ENCODE results near the gene SERPINC1. TPM values are rescaled to one million over a fixed set of nuclear protein-coding genes. Genes with fewer than 3 reads are reported as not detected.

The SERPINC1 gene
- polyA plus RNA-seq, 1 donor (not counting 4 experiments of a cell fraction or from before 2014, with no cell fraction given), result 0.14 TPM

DNA sequence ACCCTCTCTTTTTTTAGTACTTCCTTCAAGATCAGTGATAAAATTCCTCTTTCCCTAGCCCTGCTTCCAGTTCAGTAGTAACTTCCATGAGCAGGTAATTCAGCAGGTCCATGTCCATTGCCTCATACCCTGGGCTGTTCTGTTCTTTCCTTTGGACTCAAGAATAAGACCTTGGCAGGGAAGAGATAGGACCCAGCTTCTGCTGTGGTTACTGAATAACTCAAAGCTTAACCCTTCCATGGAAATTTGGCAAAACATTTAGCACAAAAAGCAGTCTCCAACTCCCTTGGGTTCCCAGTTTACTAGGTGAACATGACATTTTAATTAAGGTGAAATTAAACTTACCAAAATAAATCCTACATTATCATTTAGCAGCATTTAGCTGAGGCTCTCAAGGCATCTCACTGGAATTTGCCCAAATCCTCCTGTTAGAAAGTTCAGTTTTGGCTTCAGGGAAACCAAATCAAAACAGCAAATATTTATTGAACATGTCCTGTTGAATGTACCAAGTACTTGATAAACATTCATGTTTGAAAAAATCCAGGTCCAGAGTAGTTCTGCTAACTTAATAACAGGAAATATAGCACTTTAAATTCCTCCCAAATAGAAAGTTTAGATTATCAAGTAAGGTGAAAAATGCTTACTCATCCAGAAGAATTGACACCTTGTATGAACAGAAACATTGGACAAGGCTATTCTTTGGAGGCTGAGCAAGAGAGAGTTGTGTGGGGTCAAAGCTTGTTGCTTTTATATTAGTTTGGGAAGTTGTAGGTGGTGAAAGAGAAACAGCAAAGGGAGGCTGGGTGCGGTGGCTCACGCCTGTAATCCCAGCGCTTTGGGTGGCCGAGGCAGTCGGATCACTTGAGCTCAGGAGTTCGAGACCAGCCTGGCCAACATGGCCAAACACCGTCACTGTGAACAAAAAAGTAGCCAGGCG, 8.4 kb upstream of the SERPINC1 start:
- Histone ChIP-seq H3K36me3 (ENCODE audit: control insufficient read depth in 2 of 2, extremely low read depth in 1 of 2, insufficient read depth in 2 of 2, low read length in 2 of 2) (no peaks in the 10 kb centered on the region), H3K79me2 (ENCODE audit: control insufficient read depth, insufficient read depth, low read length) (no peaks in the 10 kb centered on the region), H3K9ac (ENCODE audit: control insufficient read depth, extremely low read depth, insufficient read depth, low read length) (no peak overlapping the region), H3K9me1 (ENCODE audit: control insufficient read depth, extremely low read depth, insufficient read depth, low read length) (no peaks in the 10 kb centered on the region), H3K4me2 (ENCODE audit: control insufficient read depth, extremely low read depth, insufficient read depth, low read depth, low read length) (no peak overlapping the region), H4K20me1 (ENCODE audit: control insufficient read depth, extremely low read depth, insufficient read depth, low read length) (no peaks in the 10 kb centered on the region), H3K27me3 (ENCODE audit: control insufficient read depth, extremely low read depth, insufficient read depth, low read length) (no peaks in the 10 kb centered on the region), H3K4me1 (ENCODE audit: control insufficient read depth, extremely low read depth, insufficient read depth, low read length) (no peaks in the 10 kb centered on the region), H2AFZ (ENCODE audit: control insufficient read depth, low read length) (no peak overlapping the region), H3K27ac (ENCODE audit: control insufficient read depth, insufficient read depth, low read length) (no peak overlapping the region), H3K4me3 (ENCODE audit: control insufficient read depth in 2 of 3, extremely low read depth in 1 of 3, insufficient read depth in 2 of 3, low read depth in 1 of 3, low read length in 3 of 3) (no peak overlapping the region), H3K9me3 (ENCODE audit: control insufficient read depth, low read depth, low read length) (no peaks in the 10 kb centered on the region)
- FAIRE-seq (no peak), DNase-seq (ENCODE audit: low read depth, low spot score) (no peak)
- no peak for TF ChIP-seq EZH2 (IDR thresholded peaks at IDR 0.05; ENCODE audit: low read length)
- TF ChIP-seq, protein P1, sequence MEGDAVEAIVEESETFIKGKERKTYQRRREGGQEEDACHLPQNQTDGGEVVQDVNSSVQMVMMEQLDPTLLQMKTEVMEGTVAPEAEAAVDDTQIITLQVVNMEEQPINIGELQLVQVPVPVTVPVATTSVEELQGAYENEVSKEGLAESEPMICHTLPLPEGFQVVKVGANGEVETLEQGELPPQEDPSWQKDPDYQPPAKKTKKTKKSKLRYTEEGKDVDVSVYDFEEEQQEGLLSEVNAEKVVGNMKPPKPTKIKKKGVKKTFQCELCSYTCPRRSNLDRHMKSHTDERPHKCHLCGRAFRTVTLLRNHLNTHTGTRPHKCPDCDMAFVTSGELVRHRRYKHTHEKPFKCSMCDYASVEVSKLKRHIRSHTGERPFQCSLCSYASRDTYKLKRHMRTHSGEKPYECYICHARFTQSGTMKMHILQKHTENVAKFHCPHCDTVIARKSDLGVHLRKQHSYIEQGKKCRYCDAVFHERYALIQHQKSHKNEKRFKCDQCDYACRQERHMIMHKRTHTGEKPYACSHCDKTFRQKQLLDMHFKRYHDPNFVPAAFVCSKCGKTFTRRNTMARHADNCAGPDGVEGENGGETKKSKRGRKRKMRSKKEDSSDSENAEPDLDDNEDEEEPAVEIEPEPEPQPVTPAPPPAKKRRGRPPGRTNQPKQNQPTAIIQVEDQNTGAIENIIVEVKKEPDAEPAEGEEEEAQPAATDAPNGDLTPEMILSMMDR (optimal IDR thresholded peaks at IDR 0.05 in 1 of 3, IDR thresholded peaks at IDR 0.05 in 1 of 3, conservative IDR thresholded peaks at IDR 0.05 in 1 of 3; ENCODE audit: extremely low read depth in 1 of 3, insufficient read depth in 2 of 3, low read length in 3 of 3), result no peak
- dilution Hi-C loops (cut with MboI; ENCODE audit: extremely low pct_ligation_motif_present, low sequenced_read_pairs), result no loop called here

- Histone ChIP-seq H3K4me1 (ENCODE audit: control insufficient read depth, extremely low read depth, insufficient read depth, low read length) (no peaks in the 10 kb centered on the region), H3K79me2 (ENCODE audit: control insufficient read depth, insufficient read depth, low read length) (no peaks in the 10 kb centered on the region), H4K20me1 (ENCODE audit: control insufficient read depth, extremely low read depth, insufficient read depth, low read length) (no peaks in the 10 kb centered on the region), H2AFZ (ENCODE audit: control insufficient read depth, low read length) (no peak overlapping the region), H3K9ac (ENCODE audit: control insufficient read depth, extremely low read depth, insufficient read depth, low read length) (no peak overlapping the region), H3K27ac (ENCODE audit: control insufficient read depth, insufficient read depth, low read length) (no peak overlapping the region), H3K9me3 (ENCODE audit: control insufficient read depth, low read depth, low read length) (no peaks in the 10 kb centered on the region), H3K4me2 (ENCODE audit: control insufficient read depth, extremely low read depth, insufficient read depth, low read depth, low read length) (no peak overlapping the region), H3K4me3 (ENCODE audit: control insufficient read depth in 2 of 3, extremely low read depth in 1 of 3, insufficient read depth in 2 of 3, low read depth in 1 of 3, low read length in 3 of 3) (no peak overlapping the region), H3K36me3 (ENCODE audit: control insufficient read depth in 2 of 2, extremely low read depth in 1 of 2, insufficient read depth in 2 of 2, low read length in 2 of 2) (no peaks in the 10 kb centered on the region), H3K9me1 (ENCODE audit: control insufficient read depth, extremely low read depth, insufficient read depth, low read length) (no peaks in the 10 kb centered on the region), H3K27me3 (ENCODE audit: control insufficient read depth, extremely low read depth, insufficient read depth, low read length) (no peaks in the 10 kb centered on the region)
- FAIRE-seq, result no peak
- dilution Hi-C loops (cut with MboI; ENCODE audit: extremely low pct_ligation_motif_present, low sequenced_read_pairs), result no loop called here
- DNase-seq (ENCODE audit: low read depth, low spot score), result no peak
- TF ChIP-seq, protein P1 (optimal IDR thresholded peaks at IDR 0.05 in 1 of 3, IDR thresholded peaks at IDR 0.05 in 1 of 3, conservative IDR thresholded peaks at IDR 0.05 in 1 of 3; ENCODE audit: extremely low read depth in 1 of 3, insufficient read depth in 2 of 3, low read length in 3 of 3), result no peak
- TF ChIP-seq EZH2 (IDR thresholded peaks at IDR 0.05; ENCODE audit: low read length), result no peak
These were observed 3.7 kb upstream of the SERPINC1 start for GRCh38 chr1:173920861-173921260.

All from keratinocyte (primary cell).